ACHN (cell line): Measurements from ENCODE around the gene LTN1.
A peak's percentile ranks its signal among the peaks of the same experiment; 100 is the strongest.
"Not testable (repeated sequence)": the region's sequence is repeated elsewhere in the genome, so short reads cannot be mapped to it uniquely, and the experiment has no call there.

ENCODE experiments used
- DNase-seq: peaks from one replicate; pipeline ENCODE4 v3.0.0-alpha.2; 2015
- in situ Hi-C: cut with HindIII; loops from 2 replicates; pipeline ENCODE4 v1.10.0; 2017; ENCODE audit warnings: low sequenced_read_pairs, low pct_ligation_motif_present, low pct_unique_long_range_greater_than_20kb

The LTN1 gene, protein sequence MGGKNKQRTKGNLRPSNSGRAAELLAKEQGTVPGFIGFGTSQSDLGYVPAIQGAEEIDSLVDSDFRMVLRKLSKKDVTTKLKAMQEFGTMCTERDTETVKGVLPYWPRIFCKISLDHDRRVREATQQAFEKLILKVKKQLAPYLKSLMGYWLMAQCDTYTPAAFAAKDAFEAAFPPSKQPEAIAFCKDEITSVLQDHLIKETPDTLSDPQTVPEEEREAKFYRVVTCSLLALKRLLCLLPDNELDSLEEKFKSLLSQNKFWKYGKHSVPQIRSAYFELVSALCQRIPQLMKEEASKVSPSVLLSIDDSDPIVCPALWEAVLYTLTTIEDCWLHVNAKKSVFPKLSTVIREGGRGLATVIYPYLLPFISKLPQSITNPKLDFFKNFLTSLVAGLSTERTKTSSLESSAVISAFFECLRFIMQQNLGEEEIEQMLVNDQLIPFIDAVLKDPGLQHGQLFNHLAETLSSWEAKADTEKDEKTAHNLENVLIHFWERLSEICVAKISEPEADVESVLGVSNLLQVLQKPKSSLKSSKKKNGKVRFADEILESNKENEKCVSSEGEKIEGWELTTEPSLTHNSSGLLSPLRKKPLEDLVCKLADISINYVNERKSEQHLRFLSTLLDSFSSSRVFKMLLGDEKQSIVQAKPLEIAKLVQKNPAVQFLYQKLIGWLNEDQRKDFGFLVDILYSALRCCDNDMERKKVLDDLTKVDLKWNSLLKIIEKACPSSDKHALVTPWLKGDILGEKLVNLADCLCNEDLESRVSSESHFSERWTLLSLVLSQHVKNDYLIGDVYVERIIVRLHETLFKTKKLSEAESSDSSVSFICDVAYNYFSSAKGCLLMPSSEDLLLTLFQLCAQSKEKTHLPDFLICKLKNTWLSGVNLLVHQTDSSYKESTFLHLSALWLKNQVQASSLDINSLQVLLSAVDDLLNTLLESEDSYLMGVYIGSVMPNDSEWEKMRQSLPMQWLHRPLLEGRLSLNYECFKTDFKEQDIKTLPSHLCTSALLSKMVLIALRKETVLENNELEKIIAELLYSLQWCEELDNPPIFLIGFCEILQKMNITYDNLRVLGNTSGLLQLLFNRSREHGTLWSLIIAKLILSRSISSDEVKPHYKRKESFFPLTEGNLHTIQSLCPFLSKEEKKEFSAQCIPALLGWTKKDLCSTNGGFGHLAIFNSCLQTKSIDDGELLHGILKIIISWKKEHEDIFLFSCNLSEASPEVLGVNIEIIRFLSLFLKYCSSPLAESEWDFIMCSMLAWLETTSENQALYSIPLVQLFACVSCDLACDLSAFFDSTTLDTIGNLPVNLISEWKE (N-terminal part only)

GRCh38 chr21:28992526-28993292 lies at the start of gene LTN1:
Gene LTN1, minus strand, starts transcription at chr21:28992877. Its CDS starts 72 bp downstream, at chr21:28992805.
- DNase-seq = peak; percentile 97

GRCh38 chr21:29034678-29035077 lies 42.0 kb upstream of the LTN1 start:
- no peak for DNase-seq
- in situ Hi-C loops = no loop called here

More at GRCh38 chr21:28992526-28993292, at the start of gene LTN1:
- in situ Hi-C loops = no loop called here

GRCh38 chr21:29033871-29034270 lies 41.2 kb upstream of the LTN1 start:
- in situ Hi-C loops = no loop called here
- no peak for DNase-seq

GRCh38 chr21:29033301-29033700 lies 40.6 kb upstream of the LTN1 start:
- in situ Hi-C loops = no loop called here
- DNase-seq = no peak

GRCh38 chr21:29030909-29031308 lies 38.2 kb upstream of the LTN1 start:
- DNase-seq = no peak
- in situ Hi-C loops = no loop called here

DNA sequence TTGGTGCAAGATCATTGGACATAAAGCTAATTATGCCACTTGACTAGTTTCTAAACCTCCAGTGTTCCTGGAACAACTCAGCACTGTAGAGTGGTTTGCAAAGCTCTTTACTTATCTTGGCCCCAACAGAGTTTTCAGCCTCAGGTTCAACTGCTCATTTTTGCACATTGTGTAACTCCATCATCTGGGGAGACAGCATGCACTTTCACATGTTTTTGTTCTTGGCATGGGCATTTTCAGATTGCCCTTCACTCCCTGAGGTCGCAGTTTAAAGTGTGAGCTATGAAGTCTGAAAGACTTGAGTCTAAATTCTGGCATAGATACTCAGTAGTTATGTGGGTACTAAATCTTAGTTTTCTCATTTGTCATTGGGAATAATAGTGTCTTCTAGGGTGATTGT lies 36.8 kb upstream of the LTN1 start:
- in situ Hi-C loops = no loop called here

DNA sequence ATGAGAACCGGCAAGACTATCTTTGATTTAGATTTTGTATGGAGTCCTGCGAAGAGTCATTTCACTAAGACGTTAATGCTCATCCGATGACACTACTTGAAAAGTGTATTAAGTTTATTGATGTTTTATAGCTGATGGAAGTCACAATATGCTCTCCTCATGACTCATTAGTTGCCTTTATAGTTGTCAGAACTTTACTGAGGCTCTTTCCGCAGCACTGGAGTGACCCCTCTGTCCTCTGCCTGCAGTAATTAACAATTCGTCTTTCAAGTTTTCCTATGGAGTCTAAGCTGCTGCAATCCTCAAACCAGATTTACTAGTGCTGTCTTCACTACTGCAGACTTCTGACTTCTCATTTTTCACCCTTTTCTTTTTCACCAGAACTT lies 32.6 kb upstream of the LTN1 start:
- in situ Hi-C loops = no loop called here
- peak; percentile 22 for DNase-seq

More for the DNA sequence above, 36.8 kb upstream of the LTN1 start:
- no peak for DNase-seq

- DNase-seq = peak; percentile 97
- in situ Hi-C loops = no loop called here
Observed at GRCh38 chr21:29024474-29025327, 32.0 kb upstream of the LTN1 start, which contains the start of gene USP16. Gene USP16, plus strand, starts transcription at chr21:29024668. Its CDS starts 3,246 bp downstream, at chr21:29027914.

- in situ Hi-C loops = no loop called here
- DNase-seq = no peak
Observed at GRCh38 chr21:29022166-29022565, 29.5 kb upstream of the LTN1 start.

GRCh38 chr21:29018540-29018939 lies 25.9 kb upstream of the LTN1 start:
- in situ Hi-C loops = no loop called here
- peak; percentile 15 for DNase-seq

DNA sequence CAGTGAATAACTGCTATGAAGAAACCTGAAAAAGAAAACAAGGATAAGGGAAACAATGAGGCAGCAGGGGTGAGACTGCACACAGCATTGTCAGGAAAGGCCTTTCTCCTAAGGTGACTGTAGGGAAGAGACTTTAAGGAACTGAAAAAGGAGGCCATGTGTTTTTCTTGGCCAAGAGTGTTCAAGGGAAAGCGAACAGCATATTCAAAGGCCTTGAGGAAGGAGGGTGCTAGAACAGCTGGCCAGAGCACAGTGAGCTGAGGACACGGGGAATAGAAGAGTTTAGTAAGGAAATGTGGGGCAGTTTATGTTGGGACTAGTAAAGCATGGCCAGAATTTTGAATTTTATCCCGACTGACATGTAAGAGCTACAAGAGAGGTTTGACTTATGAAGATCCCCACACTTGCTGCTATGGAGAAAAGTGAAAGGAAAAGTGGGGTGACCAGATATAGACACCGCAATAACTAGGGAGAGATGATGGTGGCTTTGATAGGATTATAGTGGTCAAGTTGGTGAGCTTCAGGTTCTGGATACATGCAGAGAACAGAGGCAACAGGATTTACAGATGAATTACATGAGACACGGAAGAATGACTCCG lies 25.1 kb upstream of the LTN1 start:
- DNase-seq = no peak
- in situ Hi-C loops = no loop called here

- in situ Hi-C loops, DNase-seq: not testable (repeated sequence)
Observed at GRCh38 chr21:29011236-29011635, 18.6 kb upstream of the LTN1 start.

GRCh38 chr21:29008367-29008766 lies 15.7 kb upstream of the LTN1 start:
- in situ Hi-C loops = no loop called here
- DNase-seq = no peak

GRCh38 chr21:29007810-29008209 lies 15.1 kb upstream of the LTN1 start:
- in situ Hi-C loops = no loop called here
- DNase-seq = no peak

DNA sequence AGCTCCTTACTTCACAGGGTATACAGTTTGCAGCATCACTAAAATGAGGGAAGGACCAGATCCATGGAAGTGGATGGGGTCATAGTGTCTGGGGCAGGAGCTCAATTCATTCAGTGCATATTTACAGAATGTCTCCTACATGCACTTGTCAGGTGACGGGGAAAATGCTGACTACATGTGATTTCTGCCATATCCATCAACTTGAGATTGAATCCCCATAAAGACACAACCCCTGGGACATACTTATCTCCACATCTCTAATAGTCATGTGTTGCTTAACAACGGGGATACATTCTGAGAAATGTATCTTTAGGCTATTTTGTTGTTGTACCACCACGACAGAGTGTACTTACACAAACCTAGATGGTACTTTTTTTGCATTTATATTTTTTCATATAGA lies 14.5 kb upstream of the LTN1 start:
- no peak for DNase-seq
- in situ Hi-C loops = no loop called here

DNA sequence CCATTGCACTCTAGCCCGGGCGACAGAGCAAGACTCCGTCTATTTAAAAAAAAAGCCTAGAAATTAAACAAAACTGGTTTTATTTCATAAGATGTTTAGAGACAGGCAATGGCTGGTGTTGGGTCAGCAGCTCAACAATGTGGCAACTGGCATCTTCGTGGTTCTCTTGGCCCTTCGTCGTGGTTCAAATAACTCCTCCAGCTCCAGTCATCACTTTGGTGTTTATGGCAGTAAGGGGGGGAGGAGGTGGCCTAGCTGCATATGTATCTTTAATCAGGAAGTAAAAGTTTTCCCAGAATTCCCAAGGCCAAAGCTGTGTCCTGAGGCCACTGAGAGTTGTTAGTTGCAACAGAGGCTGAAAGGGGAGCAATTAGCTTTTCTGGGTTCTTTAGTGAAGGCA lies 13.0 kb upstream of the LTN1 start:
- DNase-seq = peak; percentile 32
- in situ Hi-C loops = no loop called here
